Epithelial cell of esophagus (primary cell): ENCODE results near the gene SLC37A1.

Experiments used
- DNase-seq: peaks from one replicate; pipeline ENCODE4 v3.0.0; 2010; ENCODE audit warnings: low read depth
- H3K4me3 ChIP-seq: 2 replicates; pipeline ENCODE4 v1.5.1; 2011; ENCODE audit warnings: mild to moderate bottlenecking, low read length, control low read depth
- CTCF ChIP-seq: IDR thresholded peaks from 2 replicates; pipeline ENCODE4 v1.5.1; 2011; ENCODE audit warnings: low read depth, mild to moderate bottlenecking, low read length, control low read depth, inconsistent platforms; ENCODE audit not compliant: insufficient read depth; ENCODE audit errors: missing control alignments

Gene SLC37A1

GRCh38 chr21:42591170-42591869 lies 77.7 kb downstream of the SLC37A1 start:
- TF ChIP-seq CTCF = no peak
- DNase-seq = no peak
- no peak overlapping the region for H3K4me3 ChIP-seq

GRCh38 chr21:42592156-42592820 lies 78.6 kb downstream of the SLC37A1 start:
- TF ChIP-seq CTCF = no peak
- DNase-seq = no peak
- H3K4me3 ChIP-seq = no peak overlapping the region

DNA sequence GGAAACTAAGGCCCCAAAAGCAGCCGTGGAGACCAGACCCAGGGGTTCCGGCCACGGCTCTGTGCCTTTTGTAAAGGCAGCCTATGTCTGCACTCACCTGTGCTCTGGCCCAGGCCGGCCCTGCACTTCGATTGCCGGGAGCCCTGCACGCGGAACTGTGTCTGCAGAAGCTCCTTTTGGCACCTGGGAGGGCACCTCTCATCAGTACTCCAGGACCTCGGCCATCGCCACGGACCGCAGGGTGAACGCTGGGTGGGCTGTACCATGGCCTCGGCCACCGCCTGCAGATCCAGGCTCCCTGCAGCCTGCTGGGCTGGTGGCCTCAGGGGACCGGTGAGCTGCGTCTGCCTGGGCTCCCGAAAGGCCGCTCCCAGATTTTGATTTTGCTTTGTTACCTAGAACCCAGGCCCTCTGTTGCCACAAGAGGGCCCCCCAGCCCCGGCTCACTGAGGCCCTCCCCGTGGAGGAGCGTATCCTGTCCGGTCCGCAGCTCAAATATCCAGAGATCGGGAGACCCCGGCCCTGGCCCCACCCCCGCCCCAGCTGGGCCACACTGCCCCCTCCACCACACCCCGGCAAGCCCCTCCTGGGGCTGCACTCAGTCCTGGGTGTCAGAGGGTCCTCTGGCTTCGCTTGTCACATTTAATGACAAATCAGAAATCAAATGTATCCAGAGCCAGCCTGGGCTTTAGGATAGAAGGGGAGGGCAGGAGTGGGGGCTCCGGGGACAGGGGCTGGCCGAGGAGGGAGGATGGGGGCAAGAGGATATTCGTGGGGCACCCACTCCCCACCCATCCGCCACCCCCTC lies 79.6 kb downstream of the SLC37A1 start:
- peak; percentile 73 for TF ChIP-seq CTCF
- peak; percentile 72 for DNase-seq
- no peak overlapping the region for H3K4me3 ChIP-seq

- no peak for DNase-seq
Measured at GRCh38 chr21:42594616-42595282, 81.1 kb downstream of the SLC37A1 start.

GRCh38 chr21:42595283-42596187 lies 81.9 kb downstream of the SLC37A1 start:
- no peak overlapping the region for H3K4me3 ChIP-seq
- DNase-seq = no peak
- no peak for TF ChIP-seq CTCF

More at GRCh38 chr21:42594616-42595282, 81.1 kb downstream of the SLC37A1 start:
- H3K4me3 ChIP-seq = no peak overlapping the region
- no peak for TF ChIP-seq CTCF

DNA sequence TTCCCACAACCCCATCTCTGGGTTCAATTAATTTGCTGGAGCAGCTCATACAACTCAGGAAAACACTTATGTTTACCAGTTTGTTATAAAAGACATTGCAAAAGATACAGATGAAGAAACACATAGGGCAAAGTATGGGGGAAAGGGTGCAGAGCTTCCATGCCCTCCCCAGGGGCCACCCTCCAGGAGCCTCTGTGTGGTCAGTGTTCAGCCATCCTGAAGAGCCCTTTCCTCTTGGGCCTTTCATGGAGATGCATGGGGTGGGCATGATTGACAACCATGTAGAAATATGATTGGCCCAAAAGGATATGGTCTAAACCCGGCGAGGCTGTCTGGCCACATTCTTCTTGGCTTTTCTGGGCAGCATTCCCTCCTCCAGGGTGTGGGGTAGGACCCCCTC lies 83.0 kb downstream of the SLC37A1 start:
- no peak overlapping the region for H3K4me3 ChIP-seq
- no peak for DNase-seq
- no peak for TF ChIP-seq CTCF
